GM18868 (cell line): Measurements from ENCODE around the gene MLF2.
A peak's percentile ranks its signal among the peaks of the same experiment; 100 is the strongest.
"Not testable (repeated sequence)": the region's sequence is repeated elsewhere in the genome, so short reads cannot be mapped to it uniquely, and the experiment has no call there.

Experiments
- ATAC-seq: cut with Tn5 transposase; IDR thresholded peaks from one replicate; pipeline ENCODE4 v1.9.1; 2021; ENCODE audit warnings: mild to moderate bottlenecking, moderate library complexity; ENCODE audit not compliant: unreplicated experiment

Gene MLF2

DNA sequence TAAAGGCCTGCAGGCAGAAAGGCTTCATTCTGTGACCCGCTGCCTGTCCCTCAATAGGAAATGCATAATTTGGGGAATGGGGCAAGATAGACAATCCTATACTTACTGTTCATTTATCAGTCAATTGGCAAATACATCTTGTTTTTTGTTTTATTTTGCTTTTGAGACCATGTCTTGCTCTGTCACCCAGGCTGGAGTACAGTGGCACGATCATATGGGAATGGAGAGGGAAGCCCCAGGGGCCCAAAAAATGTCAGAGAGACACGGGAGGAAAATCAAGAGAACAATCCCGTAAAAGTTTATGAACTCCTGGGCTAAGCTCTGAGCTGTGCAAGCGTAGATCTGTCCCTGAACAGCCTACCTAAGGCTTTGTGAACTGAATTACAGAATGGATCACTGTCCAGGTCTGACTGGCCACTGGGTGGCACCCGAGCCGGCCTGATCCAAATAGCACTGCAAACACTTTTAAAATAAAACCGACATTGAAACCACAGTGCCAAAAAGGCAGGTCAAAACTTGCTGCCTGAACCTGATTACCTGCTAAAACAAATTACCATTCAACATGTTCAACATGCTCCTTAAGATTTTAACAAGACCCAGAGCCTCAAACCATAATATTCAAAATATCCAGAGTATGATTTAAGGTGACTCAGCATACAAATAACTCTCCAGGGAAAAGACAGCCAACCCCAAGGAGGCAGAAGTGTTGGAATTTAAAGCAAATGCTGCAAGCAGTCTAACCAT is 17.3 kb downstream of the MLF2 start:
- no peak for ATAC-seq

DNA sequence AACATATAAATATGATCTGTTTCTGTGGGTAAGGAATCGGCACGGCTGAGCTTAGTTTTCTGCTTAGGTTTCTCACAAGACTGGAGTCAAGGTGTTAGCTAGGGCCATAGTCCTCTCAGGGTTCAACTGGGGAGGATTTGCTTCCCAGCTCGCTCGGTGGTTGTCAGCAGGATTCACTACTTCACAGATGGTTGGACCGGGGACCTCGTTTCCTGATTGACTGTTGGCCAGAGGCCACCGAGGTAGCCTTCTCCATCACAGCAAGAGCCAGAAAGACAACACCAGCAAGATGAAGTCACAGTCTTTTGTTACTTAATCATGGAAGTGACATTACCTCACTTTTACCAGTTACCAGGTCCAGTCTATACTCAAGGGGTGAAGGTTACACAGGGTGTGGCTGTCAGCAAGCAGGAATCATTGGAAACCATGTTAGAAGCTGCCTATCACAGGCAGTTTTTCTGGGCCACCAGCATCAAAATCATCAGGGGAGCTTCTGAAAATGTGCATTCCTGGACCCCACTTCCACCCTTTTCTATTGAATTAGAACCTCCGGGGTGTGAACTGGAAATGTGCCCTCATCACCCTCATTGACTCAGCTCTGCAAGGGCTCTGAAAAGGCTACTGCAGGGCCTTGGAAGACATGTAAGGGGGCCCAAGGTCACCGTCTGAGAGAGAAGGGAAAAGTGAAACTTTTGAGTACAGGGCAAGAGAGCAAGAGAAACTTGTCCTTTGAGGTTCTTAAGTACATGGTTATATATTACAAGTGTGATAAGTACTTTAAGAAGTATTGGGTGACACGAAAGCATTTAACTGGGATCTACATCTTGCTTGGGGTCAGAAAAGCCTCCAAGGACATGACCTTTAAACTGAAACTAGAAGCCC is 18.2 kb downstream of the MLF2 start:
- ATAC-seq, result no peak

DNA sequence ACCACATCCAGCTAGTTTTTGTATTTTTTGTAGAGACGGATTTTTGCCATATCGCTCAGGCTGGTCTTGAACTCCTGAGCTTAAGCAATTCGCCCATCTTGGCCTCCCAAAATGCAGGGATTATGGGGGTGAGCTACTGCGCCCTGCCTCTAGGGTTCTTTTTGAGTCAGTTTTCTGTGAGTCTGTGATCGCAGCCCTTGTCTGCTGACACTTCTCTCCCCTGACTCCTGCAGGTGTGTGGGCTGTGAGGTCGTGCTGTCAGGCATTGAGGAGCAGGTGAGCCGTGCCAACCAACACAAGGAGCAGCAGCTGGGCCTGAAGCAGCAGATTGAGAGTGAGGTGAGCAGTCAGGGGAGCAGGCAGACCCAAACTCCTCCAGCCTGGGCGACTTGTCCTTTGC is 22.8 kb downstream of the MLF2 start:
- ATAC-seq, result no peak

DNA sequence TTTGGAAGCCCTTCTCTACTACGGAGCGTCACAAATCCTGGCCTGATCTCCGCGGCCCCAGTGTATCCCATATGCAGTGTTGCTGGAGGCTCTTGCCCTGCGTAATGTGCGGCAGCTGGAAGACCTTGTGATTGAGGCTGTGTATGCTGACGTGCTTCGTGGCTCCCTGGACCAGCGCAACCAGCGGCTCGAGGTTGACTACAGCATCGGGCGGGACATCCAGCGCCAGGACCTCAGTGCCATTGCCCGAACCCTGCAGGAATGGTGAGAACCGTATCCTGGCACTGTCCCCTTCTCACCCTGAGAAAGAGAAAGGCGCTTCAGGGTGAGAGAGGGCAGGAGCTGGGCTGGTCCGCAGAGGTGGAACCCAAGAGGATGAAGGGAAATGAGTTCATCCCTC is 23.8 kb downstream of the MLF2 start:
- ATAC-seq, result no peak

DNA sequence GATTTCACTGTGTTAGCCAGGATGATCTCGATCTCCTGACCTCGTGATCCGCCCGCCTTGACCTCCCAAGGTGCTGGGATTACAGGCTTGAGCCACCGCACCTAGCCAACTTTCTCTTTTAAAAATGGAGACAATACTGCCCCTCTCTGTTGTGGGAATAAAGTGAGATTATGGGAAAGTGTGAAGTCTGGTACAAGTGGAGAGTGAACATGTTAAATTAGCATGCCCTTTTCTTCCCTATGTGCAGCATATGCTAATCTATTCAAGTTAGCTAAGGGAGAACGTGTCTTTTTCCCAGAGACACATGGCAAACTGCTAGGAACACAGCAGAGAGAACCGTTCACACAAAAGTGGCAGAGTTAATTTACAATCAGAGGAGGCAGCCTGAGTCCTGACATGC is 27.6 kb downstream of the MLF2 start:
- ATAC-seq, result no peak

DNA sequence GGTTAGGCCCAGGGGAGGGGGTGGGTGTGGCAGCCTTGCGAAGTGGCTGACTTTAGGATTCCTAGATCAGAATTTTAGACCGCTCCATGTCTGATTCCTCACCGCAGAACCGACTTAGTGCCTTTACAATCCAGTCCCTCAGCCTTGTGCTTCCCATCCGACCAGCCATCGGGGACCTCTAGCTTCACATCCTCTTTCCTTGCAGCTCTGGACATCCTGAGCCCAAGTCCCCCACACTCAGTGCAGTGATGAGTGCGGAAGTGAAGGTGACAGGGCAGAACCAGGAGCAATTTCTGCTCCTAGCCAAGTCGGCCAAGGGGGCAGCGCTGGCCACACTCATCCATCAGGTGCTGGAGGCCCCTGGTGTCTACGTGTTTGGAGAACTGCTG is 28.5 kb downstream of the MLF2 start:
- peak; percentile 24 for ATAC-seq

DNA sequence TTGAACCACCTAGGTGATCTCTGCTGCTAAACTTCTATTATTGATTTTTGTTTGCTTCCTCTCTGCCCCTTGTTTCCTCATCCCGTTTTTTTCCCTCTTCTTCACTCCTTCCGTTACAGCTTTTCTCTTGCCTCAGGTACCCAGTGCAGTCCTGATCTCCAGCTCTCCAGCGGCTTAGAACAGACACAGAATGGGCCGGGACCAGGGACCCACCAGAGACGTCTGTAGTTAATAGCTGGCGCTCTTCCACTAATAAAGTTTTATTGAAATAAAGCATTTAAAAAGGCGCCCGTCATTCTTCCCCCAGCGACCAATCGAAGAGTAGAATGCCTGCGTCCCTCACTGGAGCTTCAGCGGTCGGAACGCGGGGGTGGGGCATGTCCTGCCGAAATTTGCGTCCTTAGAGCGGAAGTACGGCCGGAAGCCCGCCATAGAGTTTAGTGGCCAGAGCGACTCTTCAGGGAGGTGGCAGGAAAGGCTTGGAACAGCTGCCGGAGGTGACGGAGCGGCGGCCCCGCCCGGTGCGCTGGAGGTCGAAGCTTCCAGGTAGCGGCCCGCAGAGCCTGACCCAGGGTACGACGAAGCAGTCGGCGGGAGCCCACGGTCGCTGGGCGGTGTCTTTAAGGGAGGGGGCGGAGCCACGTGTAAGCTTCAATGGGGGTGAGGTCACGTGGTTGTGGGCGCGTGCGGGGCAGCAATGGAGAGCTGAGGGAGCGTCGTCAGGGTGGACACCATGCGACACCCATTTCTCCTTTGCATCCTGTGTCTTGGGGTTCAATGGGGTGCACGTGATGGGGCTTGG is 29.1 kb downstream of the MLF2 start, which contains the start of gene COPS7A:
Gene COPS7A, plus strand, starts transcription at position 440 of the 802 bp plus-strand sequence. CDS start 611 bp downstream, outside the sequence.
- ATAC-seq, result peak; percentile 90

DNA sequence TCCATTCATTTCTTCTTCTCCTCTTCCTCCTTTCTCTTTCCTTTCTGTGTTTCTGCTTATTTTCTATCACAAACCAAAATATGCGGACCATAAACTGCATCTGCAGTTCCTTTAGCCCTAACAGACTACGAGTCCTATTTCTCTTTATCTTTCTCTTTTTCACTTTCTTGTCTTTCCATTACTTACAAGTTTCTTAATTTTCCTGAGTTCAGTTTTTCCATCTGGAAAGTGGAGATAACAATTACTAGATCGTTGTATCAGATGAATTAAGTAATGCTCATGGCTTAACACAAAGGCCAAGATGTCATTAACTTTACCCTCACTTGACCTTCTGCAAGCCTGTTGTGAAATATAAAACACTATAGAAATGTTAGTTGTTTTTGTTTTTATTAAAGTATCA is 30.1 kb downstream of the MLF2 start:
- no peak for ATAC-seq

DNA sequence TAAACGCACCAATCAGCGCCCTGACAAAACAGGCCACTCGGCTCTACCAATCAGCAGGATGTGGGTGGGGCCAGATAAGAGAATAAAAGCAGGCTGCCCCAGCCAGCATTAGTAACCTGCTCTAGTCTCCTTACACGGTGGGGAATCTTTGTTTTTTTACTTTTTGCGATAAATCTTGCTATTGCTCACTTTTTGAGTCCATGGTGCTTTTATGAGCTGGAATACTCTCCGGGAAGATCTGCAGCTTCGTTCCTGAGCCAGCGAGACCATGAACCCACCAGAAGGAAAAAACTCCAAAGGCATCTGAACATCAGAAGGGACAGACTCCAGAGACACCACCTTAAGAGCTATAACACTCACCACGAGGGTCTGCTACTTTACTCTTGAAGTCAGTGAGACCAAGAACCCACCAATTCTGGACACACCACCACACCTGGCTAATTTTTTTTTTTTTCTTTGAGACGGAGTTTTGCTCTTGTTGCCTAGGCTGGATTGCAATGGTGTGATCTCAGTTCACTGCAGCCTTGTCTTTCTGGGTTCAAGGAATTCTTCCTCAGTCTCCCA is 36.0 kb downstream of the MLF2 start:
- no peak for ATAC-seq

DNA sequence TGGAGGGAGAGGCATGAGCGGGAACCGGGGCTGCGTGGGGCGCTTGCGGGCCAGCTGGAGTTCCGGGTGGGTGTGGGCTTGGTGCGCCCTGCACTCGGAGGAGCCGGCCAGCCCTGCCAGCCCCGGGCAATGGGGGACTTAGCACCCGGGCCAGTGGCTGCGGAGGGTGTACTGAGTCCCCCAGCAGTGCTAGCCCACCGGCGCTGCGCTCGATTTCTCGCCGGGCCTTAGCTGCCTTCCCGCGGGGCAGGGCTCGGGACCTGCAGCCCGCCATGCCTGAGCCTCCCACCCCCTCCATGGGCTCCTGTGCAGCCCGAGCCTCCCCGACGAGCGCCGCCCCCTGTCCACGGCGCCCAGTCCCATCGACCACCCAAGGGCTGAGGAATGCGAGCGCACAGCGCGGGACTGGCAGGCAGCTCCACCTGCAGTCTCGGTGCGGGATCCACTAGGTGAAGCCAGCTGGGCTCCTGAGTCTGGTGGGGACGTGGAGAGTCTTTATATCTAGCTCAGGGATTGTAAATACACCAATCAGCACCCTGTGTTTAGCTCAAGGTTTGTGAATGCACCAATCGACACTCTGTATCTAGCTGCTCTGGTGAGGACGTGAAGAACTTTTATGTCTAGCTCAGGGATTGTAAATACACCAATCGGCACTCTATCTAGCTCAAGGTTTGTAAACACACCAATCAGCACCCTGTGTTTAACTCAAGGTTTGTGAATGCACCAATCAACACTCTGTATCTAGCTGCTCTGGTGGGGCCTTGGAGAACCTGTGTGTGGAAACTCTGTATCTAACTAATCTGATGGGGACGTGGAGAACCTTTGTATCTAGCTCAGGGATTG is 36.7 kb downstream of the MLF2 start:
- ATAC-seq, result not testable (repeated sequence)

DNA sequence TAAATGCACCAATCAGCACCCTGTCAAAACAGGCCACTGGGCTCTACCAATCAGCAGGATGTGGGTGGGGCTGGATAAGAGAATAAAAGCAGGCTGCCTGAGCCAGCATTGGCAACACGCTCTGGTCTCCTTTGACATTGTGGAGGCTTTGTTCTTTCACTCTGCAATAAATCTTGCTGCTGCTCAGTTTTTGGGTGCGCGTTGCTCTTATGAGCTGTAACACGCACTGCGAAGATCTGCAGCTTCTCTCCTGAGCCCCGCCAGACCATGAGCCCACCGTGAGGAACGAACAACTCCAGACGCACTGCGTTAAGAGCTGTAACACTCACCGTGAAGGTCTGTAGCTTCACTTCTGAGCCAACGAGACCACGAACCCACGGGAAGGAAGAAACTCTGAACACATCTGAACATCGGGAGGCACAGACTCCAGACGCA is 44.0 kb downstream of the MLF2 start:
- no peak for ATAC-seq

DNA sequence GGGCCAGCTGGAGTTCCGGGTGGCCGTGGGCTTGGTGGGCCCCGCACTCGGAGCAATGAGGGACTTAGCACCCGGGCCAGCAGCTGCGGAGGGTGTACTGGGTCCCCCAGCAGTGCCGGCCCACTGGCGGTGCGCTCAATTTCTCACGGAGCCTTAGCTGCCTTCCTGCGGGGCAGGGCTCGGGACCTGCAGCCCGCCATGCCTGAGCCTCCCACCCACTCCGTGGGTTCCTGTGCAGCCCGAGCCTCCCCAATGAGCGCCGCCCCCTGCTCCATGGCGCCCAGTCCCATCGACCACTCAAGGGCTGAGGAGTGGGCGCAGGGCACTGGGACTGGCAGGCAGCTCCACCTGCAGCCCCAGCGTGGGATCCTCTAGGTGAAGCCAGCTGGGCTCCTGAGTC is 44.6 kb downstream of the MLF2 start:
- ATAC-seq, result not testable (repeated sequence)

DNA sequence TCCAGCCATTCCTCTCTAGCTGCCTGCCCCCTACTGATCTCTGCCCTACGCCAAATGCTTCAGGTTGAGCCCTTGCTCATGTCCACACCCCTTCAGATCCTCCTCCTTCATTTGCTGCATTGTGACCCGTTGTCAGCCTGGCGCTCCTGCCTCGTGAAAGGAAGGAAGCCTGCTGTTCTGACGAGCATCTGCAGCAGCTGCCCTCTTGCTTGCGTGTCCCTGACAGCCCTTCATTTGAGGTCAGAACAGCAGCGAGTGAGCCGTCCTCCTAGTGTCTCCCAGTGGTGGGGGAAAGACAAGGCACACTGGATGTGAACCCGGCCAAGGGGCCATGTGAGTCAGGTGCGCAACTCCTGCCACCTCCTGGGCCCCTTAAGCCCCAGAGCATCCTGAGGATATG is 49.3 kb downstream of the MLF2 start:
- no peak for ATAC-seq

DNA sequence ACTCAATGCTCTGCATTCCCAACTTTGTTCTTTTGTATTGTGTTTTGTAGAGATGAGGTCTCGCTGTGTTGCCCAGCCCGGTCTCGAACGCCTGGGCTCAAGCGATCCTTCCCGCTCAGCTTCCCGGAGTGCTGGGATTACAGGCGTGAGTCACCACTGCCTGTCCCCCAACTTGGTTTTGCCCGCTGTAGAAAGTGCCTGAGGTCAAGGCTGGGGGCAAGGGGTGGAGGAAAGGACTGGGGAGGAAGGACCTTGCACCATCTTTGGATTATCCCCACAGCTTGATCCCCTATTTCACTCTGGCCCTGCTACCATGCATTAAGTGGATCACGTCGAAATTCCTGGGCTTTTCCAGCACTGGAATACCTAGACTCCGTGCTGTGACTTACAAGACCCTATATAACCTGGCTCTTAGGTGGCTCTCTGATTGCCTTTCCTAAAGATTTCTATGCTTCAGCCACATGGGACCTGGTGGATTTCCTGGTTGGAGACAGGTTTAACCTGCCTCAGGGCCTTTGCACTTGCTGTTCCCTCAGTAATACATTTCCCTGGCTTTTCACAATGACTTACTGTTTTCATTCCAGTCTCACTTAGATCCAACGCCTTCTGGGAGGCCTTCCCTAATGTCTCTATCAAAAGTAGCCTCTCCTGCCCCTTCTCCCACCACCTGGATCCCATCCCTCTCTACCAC is 51.7 kb downstream of the MLF2 start:
- ATAC-seq, result no peak

DNA sequence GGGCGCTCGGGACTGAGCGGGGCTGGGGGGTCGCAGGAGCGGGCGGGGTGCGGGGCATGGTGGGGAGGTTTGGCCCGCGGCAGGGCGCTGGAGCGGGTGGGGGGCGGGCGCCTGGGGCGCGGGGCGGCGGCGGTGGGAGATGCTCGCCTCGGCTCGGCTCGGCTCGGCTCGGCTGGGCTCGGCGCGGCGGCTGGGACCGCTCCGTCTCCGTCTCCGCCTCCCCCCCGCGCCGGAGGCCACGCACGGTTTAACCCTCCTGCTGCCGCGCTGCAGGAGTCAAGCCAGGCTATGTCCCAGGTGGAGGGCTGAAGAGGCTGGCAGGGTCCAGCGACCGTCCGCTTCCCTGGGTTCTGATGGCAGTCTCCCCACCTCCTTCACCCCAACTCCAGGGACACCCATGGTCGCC is 52.3 kb downstream of the MLF2 start, which contains the start of gene PIANP:
Gene PIANP, minus strand, starts transcription at position 170 of the 406 bp plus-strand sequence. CDS start 2,754 bp downstream, outside the sequence.
- no peak for ATAC-seq

DNA sequence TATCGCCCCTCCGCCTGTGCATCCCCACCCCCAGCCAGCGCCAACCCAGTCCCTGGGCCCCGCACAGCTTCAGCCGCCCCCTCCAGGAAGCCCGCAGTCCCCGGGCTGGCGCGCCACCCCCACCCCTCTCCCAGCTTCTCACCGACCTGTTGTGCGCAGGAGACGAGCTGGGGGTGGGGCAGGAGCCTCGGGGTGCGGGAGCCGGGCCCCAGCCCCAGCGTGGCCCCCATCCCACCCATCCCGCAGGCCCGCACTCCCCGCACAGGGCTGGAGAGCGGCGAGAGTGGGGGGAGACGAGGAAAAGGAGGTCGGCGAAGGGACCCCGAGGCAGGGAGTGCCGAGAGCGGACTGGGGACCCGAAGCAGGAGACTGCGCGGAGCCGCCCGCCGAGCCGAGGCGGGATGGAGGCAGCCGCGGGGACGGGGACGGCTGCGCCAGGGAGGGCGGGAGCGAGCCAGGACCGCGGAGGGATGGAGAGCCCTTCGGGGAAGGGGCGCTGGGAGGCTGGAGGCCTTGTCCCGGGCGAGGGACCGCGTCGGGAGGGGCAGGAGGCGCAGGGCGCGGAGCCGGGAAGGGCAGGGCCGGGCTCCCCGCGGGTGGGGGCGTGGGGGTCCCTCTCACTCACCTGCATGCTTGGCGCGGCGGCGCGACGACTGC is 52.8 kb downstream of the MLF2 start:
- no peak for ATAC-seq

DNA sequence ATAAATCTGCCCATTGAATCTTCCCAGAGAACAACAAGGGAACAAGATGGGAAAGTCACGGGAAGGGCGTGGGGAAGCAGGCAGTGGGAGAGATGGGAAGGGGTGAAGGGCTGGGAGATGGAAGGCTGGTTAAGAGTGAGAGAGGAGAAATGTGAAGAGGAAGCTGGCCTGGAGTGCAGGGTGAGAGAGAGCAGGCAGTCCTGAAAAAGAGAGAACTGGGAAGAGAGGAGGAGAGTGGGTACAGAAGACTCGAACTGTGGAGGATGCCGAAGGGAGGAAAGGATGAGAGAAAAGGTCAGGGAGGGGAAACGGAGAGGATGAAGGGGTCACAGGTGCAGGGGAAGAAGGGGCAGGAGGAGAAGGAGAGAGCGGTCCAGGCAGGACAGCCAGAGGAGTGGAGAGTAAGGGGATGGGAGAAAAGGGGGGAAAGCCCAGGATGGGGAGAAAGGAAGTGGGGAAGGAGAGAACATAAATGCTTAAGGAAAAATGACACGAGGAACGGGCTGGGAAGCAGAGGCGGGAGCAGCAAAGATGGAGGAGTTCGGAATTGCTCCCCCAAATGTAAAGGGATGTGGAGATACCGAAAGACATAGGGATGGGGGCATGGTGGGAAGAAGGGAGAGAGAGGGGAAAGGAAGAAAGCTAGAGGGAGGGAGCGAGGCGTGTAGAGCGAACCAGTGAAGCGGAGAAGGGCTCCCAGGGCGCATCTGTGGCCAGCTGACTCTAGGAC is 53.5 kb downstream of the MLF2 start:
- no peak for ATAC-seq
